Activated CD8-positive, alpha-beta T cell treated with anti-CD3 and anti-CD28 coated beads, Interleukin-2, amount 10 ng/mL, durations not matched to agents 7 days and 5 days (primary cell): ENCODE results near the gene KRT6B. TPM values are rescaled to one million over a fixed set of nuclear protein-coding genes. Genes with fewer than 3 reads are reported as not detected.

Experiments used
- ATAC-seq: fragments of 150-1000 bp; cut with Tn5 transposase; one replicate; pipeline ENCODE4 v1.10.0; 2021; ENCODE audit warnings: moderate library complexity
- CTCF ChIA-PET: fragments of 350-600 bp; sonication (Branson Sonifier 250); formaldehyde crosslinking; loops from one replicate; lab custom pipeline; 2021; ENCODE audit warnings: antibody characterized with exemption; lab: Charles Lee
- POLR2A ChIA-PET: fragments of 350-600 bp; sonication (Branson Sonifier 250); formaldehyde crosslinking; loops from one replicate; lab custom pipeline; 2021; ENCODE audit warnings: antibody characterized with exemption; lab: Charles Lee
- DNase-seq: peaks from one replicate; pipeline ENCODE4 v3.0.0-alpha.2; 2020
- H3K27ac Mint-ChIP-seq: one replicate; pipeline ENCODE4 v1.8.0; 2021; ENCODE audit warnings: mild to moderate bottlenecking, mixed read lengths
- H3K27me3 Mint-ChIP-seq: one replicate; pipeline ENCODE4 v1.8.0; 2021; ENCODE audit warnings: low read depth, mixed read lengths
- H3K36me3 Mint-ChIP-seq: one replicate; pipeline ENCODE4 v1.8.0; 2021; ENCODE audit warnings: low read depth, mixed read lengths
- H3K4me1 Mint-ChIP-seq: one replicate; pipeline ENCODE4 v1.8.0; 2021; ENCODE audit warnings: low read depth, mixed read lengths
- H3K4me3 Mint-ChIP-seq: one replicate; pipeline ENCODE4 v1.8.0; 2021; ENCODE audit warnings: mild to moderate bottlenecking, mixed read lengths
- H3K9me3 Mint-ChIP-seq: one replicate; pipeline ENCODE4 v1.8.0; 2022; ENCODE audit warnings: mixed read lengths; ENCODE audit not compliant: insufficient read depth
- total RNA-seq, 2 experiments: library from RNA; stranded (reverse); gene quantifications; one replicate each; pipeline ENCODE4 v1.2.3, GENCODE V29; 2021

The KRT6B gene
- total RNA-seq, 2 experiments from 2014 or later = not detected

DNA sequence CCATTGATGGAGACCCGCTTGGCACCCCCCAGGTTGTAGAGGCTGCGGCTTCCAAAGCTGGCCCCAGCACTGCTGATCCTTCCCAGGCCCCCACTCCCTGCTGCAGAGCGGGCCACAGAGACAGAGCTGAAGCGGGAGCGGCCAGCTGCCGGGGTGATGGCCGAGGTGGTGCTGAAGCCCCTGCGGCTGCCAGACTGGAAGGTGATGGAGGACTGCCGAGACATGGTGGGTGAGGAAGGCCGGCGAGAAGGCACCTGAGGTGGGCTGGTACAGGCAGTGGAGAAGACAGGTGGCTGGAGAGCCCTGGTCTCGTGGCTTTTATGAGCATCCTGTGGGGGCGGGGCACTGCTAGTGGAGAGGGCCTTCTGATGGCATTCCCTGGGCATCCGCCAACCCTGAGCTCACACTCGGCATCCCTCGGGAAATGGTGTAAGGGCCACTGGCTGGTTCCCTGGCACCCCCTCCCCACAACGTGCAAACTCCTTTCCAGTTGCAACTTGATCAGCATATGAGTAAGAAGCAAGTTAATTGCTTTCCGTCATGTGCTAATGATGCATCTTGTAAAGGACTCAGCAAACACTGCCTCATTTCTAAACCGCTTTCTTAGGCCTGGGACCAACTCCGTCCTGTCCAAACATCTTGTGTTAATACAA lies 17.7 kb downstream of the KRT6B start, which contains the start of gene KRT75:
TSS of gene KRT75 (minus strand) at position 291 of the 653 bp plus-strand sequence. CDS start at position 224, 67 bp downstream.
- Mint-ChIP-seq H3K27me3 (peaks cover 19% of the 10 kb centered on the region), H3K36me3 (no peaks in the 10 kb centered on the region), H3K27ac (no peak within 1 kb of the TSS), H3K4me1 (no peaks in the 10 kb centered on the region), H3K4me3 (no peak within 1 kb of the TSS), H3K9me3 (no peaks in the 10 kb centered on the region)
- DNase-seq (no peak), ATAC-seq (no peak)
- ChIA-PET CTCF (no interaction called here), POLR2A (no interaction called here)

DNA sequence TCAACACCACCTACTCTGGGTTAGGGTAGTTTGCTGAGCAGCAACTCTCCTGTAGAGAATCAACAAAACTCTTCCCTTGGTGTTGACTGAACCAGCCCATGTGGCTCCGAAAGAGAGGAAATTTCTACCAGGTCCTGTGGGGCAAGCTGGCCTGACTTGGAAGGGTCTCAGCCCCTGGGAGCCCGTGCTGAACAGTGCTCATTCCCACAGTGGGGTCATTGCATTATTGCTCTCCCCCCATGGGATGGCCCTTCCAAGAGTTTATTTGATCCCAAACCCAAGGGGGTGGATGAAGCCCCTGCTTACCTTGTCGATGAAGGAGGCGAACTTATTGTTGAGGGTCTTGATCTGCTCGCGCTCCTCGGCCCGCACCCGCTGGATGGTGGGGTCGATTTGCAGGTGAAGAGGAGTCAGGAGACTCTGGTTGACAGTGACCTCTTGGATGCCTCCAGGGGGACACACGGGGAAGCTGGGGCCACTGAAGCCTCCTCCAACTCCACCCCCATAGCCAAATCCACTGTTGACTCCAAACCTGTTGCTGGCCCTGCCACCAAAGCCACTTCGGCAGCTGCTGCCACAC lies 18.4 kb downstream of the KRT6B start:
- DNase-seq (no peak), ATAC-seq (no peak)
- no peak overlapping the region for H3K27ac Mint-ChIP-seq
- ChIA-PET CTCF (no interaction called here), POLR2A (no interaction called here)
- H3K9me3 Mint-ChIP-seq = no peaks in the 10 kb centered on the region
- no peaks in the 10 kb centered on the region for H3K36me3 Mint-ChIP-seq
- no peak overlapping the region for H3K4me3 Mint-ChIP-seq
- H3K4me1 Mint-ChIP-seq = no peaks in the 10 kb centered on the region
- peaks cover 23% of the 10 kb centered on the region for H3K27me3 Mint-ChIP-seq

DNA sequence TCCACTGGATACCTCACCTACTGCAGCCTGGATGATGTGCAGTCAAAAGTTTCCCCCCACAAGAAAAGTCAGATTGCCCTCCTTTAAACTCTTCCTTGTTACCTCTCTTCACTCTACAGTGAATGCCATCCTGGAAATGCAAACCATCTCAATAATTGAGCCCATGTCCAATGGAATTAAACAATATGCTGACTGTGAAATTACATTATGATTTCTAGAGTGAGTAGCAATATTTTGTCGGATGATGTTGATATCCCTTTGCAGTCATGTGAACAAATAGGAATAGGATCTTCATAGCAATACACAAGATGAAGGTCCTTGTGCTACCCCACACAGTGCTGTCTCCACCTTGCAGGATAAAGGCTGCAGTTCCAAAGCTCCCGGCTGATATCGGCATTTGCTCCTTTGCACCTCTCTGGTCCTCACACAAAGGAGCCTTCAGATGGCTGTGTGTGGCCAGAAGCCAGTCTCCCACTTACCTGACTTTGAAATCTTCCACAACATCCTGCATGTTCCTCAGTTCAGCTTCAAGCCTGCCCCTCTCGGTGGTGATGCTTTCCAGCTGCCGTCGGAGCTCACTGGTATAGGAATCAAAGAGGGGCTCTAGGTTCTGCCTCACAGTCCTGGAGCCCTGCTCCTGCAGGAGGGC lies 19.3 kb downstream of the KRT6B start:
- Mint-ChIP-seq H3K27me3 (peaks cover 23% of the 10 kb centered on the region), H3K27ac (no peak overlapping the region), H3K36me3 (no peaks in the 10 kb centered on the region), H3K9me3 (no peaks in the 10 kb centered on the region), H3K4me3 (no peak overlapping the region), H3K4me1 (no peaks in the 10 kb centered on the region)
- ChIA-PET POLR2A (no interaction called here), CTCF (no interaction called here)
- ATAC-seq (no peak), DNase-seq (no peak)

DNA sequence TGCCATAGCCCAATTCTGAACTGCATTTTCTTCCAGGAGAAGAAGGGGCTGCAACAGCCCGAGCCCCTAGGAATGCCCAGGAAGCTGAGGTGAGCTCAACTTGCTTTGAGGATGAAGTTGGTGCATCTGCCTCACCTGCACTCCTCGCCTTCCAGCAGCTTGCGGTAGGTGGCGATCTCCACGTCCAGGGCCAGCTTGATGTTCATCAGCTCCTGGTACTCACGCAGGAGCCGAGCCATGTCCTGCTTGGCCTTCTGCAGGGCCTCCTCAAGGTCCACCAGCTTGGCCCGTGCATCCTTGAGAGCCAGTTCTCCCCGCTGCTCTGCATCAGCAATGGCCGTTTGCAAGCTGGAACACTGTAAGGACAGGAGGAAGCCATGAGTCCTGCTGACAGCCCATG lies 23.8 kb downstream of the KRT6B start:
- H3K27me3 Mint-ChIP-seq = peaks cover 23% of the 10 kb centered on the region
- CTCF ChIA-PET = interaction anchor here (1.1 to 2.5 kb wide), 4 partner anchors 14 to 452 kb away, joined by 3 to 8 read pairs (median 4); no protein-coding TSS in a partner anchor

DNA sequence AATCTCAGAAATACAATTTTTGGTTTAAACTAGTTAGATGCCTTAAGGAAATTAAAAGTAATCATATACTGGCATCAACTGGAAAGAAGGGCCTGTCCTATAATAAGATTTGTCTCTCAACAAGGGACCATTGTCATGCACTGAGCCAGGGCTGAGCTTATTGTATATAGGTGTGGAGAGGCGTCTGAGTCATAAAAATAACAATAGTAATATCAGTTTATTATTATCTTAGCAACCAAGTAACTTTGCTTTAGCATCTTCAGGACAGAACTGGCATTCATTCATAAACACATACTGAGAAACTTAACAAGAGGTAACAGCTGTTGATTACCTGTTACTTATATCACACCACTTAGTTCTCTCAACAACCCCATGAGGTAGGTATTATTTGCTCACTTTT lies 24.9 kb downstream of the KRT6B start:
- H3K36me3 Mint-ChIP-seq = no peaks in the 10 kb centered on the region
- no peaks in the 10 kb centered on the region for H3K4me1 Mint-ChIP-seq
- no peaks in the 10 kb centered on the region for H3K9me3 Mint-ChIP-seq
- H3K27me3 Mint-ChIP-seq = peaks cover 23% of the 10 kb centered on the region
- POLR2A ChIA-PET = no interaction called here
- no peak overlapping the region for H3K27ac Mint-ChIP-seq
- CTCF ChIA-PET = interaction anchor here (0.9 to 1.4 kb wide), 4 partner anchors 13 to 66 kb away, joined by 3 to 5 read pairs (median 3); no protein-coding TSS in a partner anchor
- DNase-seq (no peak), ATAC-seq (no peak)
- H3K4me3 Mint-ChIP-seq = no peak overlapping the region

More for the DNA sequence above, 23.8 kb downstream of the KRT6B start:
- ATAC-seq = no peak
- DNase-seq = no peak
- H3K4me3 Mint-ChIP-seq = no peak overlapping the region
- POLR2A ChIA-PET = no interaction called here
- no peaks in the 10 kb centered on the region for H3K9me3 Mint-ChIP-seq
- H3K36me3 Mint-ChIP-seq = no peaks in the 10 kb centered on the region
- no peaks in the 10 kb centered on the region for H3K4me1 Mint-ChIP-seq
- no peak overlapping the region for H3K27ac Mint-ChIP-seq

DNA sequence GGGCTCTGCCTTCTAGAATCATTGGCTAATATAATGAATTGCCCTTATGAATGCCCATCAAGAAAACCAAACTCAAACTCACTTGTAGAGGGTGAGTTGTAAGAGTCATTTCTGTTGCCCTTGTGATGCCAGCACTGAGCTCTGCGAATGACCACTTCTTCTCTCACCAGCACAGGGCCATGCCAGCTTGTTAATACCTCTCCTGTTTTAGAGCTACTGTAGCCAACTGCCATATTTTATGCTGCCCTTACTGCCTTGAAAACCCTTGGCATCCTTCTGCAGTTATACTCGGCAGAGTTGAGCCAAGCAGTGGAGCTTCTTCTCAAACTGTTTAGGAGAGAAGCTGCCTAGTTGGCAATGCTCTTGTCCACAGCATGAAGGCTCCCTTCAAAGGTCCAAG lies 25.9 kb downstream of the KRT6B start:
- Mint-ChIP-seq H3K4me1 (no peaks in the 10 kb centered on the region), H3K9me3 (no peaks in the 10 kb centered on the region), H3K27ac (no peak overlapping the region), H3K27me3 (peaks cover 22% of the 10 kb centered on the region), H3K4me3 (no peak overlapping the region), H3K36me3 (no peaks in the 10 kb centered on the region)
- POLR2A ChIA-PET = no interaction called here
- DNase-seq (no peak), ATAC-seq (no peak)
- CTCF ChIA-PET = no interaction called here

DNA sequence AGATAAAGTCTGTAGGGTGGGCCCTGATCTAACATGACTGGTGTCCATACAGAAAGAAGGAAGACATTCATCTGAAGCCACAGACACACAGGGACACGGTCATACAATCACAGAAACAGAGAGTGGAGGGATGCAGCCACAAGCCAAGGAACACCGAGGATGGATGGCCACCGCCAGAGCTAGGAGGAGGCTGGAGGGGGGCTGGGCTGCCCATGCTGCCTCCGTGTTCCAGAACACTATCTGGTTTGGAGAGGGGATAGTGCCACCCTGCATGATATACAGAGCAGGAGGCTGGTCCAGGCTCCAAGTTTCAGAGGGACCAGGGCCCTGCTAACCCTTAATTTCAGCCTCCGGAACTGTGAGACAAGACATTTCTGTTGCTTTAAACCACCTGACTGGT lies 26.5 kb downstream of the KRT6B start:
- Mint-ChIP-seq H3K27me3 (peaks cover 23% of the 10 kb centered on the region), H3K36me3 (no peaks in the 10 kb centered on the region), H3K4me3 (no peak overlapping the region), H3K4me1 (no peaks in the 10 kb centered on the region), H3K9me3 (no peaks in the 10 kb centered on the region), H3K27ac (no peak overlapping the region)
- no peak for ATAC-seq
- CTCF ChIA-PET = no interaction called here
- POLR2A ChIA-PET = no interaction called here
- no peak for DNase-seq

DNA sequence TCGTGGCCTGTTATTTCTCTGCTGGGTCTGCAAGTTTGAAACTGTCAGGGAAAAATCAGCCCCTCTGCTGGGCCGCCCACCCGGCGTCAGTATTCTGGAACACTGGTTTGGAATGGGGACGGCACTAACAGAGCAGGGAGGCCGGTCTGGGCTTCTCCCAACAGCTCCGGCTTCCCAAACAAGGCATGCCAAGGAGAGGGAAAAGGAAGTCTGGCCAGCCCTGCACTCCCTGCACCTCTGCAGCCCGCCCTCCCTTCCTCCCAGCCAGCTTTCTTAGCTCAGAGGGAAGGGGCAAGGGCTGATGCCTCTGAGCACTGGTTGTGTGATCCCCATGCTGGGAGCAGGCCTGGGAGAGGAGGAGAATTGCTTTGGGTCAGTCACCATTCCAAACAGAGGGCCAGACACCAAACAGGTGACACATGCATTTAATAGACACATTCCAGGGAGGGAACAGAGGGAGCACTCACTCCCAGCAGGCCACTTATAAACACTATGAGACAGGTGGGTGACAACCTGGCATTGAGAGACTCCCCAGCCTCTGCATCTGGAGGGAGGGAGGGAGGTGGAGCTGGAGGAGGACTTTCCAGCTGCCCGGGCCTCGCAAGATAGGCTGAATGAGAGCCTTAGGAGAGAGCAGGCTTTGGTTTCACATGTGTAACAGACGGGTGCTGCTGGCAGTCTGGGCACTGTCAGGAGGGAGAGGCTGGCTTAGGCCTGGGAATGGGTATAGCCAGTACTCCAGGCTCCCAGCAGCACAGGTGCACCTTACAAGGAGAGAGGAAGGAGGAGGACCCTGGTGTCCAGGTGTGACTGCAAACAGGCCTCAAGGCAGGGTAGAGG lies 28.1 kb downstream of the KRT6B start:
- ATAC-seq (no peak), DNase-seq (no peak)
- ChIA-PET POLR2A (no interaction called here), CTCF (no interaction called here)
- no peaks in the 10 kb centered on the region for H3K36me3 Mint-ChIP-seq
- peaks cover 17% of the 10 kb centered on the region for H3K27me3 Mint-ChIP-seq
- H3K9me3 Mint-ChIP-seq = no peaks in the 10 kb centered on the region
- H3K27ac Mint-ChIP-seq = no peak overlapping the region
- H3K4me3 Mint-ChIP-seq = no peak overlapping the region
- H3K4me1 Mint-ChIP-seq = no peaks in the 10 kb centered on the region

DNA sequence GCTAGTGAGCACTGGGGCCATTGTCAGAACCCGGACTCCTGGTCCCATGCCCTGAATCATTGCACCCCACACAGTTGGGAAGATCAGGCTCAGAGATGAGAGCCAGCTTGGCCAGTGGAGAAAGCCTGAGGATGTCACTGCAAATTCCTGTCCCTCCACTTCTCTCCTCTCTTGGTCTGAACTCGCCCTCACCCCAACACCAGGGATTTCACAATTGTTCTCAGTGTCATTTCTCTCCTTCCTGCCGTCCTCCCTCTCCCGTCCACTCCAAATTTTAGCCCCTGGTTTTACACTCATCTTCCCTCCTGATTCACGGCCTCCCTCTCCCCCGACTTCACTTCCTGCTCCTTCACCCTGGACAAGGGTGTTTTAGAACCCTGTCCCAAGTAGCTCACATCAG lies 28.9 kb downstream of the KRT6B start:
- CTCF ChIA-PET = no interaction called here
- no peak for ATAC-seq

DNA sequence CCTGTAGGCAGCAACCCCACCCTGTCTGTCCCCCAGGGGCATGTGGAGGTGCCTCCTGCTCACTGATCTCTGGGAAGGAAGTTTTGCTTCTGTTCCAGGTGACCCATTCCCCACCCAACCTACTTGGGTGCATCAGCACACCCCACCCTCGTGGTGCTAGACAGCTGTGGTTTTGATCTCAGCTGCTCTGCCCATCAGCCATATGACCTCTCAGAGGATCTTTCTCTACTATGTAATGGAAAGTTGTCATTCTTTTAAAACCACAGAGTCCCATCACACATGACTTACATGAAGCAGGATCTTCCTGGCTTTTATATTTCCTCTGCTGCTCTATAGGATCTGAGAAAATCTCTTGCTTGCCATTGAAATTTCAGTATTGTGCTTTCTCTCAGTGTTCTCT lies 32.3 kb downstream of the KRT6B start:
- peaks cover 22% of the 10 kb centered on the region for H3K27me3 Mint-ChIP-seq
- H3K4me1 Mint-ChIP-seq = no peaks in the 10 kb centered on the region
- DNase-seq (no peak), ATAC-seq (no peak)
- H3K27ac Mint-ChIP-seq = no peak overlapping the region
- H3K36me3 Mint-ChIP-seq = no peaks in the 10 kb centered on the region
- H3K4me3 Mint-ChIP-seq = no peak overlapping the region
- CTCF ChIA-PET = no interaction called here
- POLR2A ChIA-PET = no interaction called here
- H3K9me3 Mint-ChIP-seq = no peaks in the 10 kb centered on the region

More for the DNA sequence above, 28.9 kb downstream of the KRT6B start:
- DNase-seq = no peak
- H3K4me1 Mint-ChIP-seq = no peaks in the 10 kb centered on the region
- no peaks in the 10 kb centered on the region for H3K9me3 Mint-ChIP-seq
- no peak overlapping the region for H3K27ac Mint-ChIP-seq
- H3K27me3 Mint-ChIP-seq = peaks cover 16% of the 10 kb centered on the region
- H3K4me3 Mint-ChIP-seq = no peak overlapping the region
- POLR2A ChIA-PET = interaction anchor here (0.6 kb wide), 1 partner anchor 177 kb away, joined by 3 read pairs; no protein-coding TSS in a partner anchor
- no peaks in the 10 kb centered on the region for H3K36me3 Mint-ChIP-seq

DNA sequence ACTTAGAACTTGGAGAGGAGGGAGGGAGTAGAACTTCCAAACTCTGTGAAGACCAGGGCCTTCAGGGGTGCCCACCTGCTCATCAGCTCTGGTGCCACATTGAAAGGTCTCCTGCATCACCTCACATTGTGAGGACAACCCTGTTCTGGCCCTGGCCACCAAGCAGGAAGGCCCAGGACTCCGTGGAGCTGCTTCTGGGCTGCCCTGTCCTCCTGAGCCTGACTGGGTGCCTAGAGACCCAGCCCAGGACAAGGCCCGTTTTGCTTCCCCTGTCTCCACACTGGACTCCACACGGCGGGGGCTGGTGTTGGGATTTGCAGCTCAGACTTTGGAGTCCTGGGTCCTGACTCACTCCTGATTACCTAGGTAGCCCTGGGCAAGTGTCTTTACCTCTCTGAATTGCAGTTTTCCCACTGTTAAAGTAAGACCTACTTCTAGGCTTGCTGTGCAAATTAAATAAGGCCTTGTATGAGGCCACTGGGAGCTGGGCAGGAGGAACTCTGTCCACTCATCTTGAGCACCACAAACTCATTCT lies 33.3 kb downstream of the KRT6B start:
- ChIA-PET POLR2A (no interaction called here), CTCF (no interaction called here)
- Mint-ChIP-seq H3K4me1 (no peaks in the 10 kb centered on the region), H3K27ac (no peak overlapping the region), H3K36me3 (no peaks in the 10 kb centered on the region), H3K9me3 (no peaks in the 10 kb centered on the region), H3K27me3 (peaks cover 22% of the 10 kb centered on the region), H3K4me3 (no peak overlapping the region)
- DNase-seq (no peak), ATAC-seq (no peak)
